OCI-LY7 (cell line): ENCODE results near the gene ATP1A2. TPM values are rescaled to one million over a fixed set of nuclear protein-coding genes. Genes with fewer than 3 reads are reported as not detected.

Experiments used
- BruUV-seq: library from RNA; stranded (reverse); fragments of 400-500 nt; replicated peaks from 2 replicates; lab custom pipeline; 2021; lab: Mats Ljungman, UMichigan
- CTCF ChIA-PET: fragments of 300-600 bp; sonication (Branson Sonifier 250); formaldehyde crosslinking; loops from one replicate; lab custom pipeline; 2022; ENCODE audit warnings: antibody characterized with exemption; ENCODE audit not compliant: unreplicated experiment; lab: Charles Lee
- POLR2A ChIA-PET: fragments of 300-600 bp; sonication (Branson Sonifier 250); formaldehyde crosslinking; loops from one replicate; lab custom pipeline; 2022; ENCODE audit warnings: antibody characterized with exemption; lab: Charles Lee
- DNase-seq: peaks from one replicate; pipeline ENCODE4 v3.0.0-alpha.2; 2015; ENCODE audit warnings: low spot score
- H2AFZ ChIP-seq: fragments of 200-600 bp; sonication (generic), shearing (Covaris generic); 2 replicates; pipeline ENCODE4 v1.6.1; 2014; ENCODE audit warnings: mild to moderate bottlenecking, antibody characterized with exemption, low read length, moderate library complexity
- H3K27ac ChIP-seq: fragments of 200-600 bp; sonication (generic); 2 replicates; pipeline ENCODE4 v1.5.1; 2014; ENCODE audit warnings: mixed run types, low read depth, mild to moderate bottlenecking, moderate library complexity, low read length, inconsistent platforms; ENCODE audit not compliant: poor library complexity, severe bottlenecking
- H3K36me3 ChIP-seq: fragments of 200-600 bp; sonication (generic); 2 replicates; pipeline ENCODE4 v1.6.1; 2014; ENCODE audit warnings: mild to moderate bottlenecking, antibody characterized with exemption, low read length, moderate library complexity, mixed read lengths; ENCODE audit not compliant: insufficient read depth
- H3K4me1 ChIP-seq: fragments of 200-600 bp; sonication (generic); 2 replicates; pipeline ENCODE4 v1.5.1; 2014; ENCODE audit warnings: mild to moderate bottlenecking, low read length; ENCODE audit not compliant: insufficient read depth, poor library complexity, severe bottlenecking
- H3K4me2 ChIP-seq: fragments of 200-600 bp; sonication (generic); 2 replicates; pipeline ENCODE4 v1.6.1; 2014; ENCODE audit warnings: mild to moderate bottlenecking, low read length
- H3K4me3 ChIP-seq: fragments of 200-600 bp; sonication (generic); 2 replicates; pipeline ENCODE4 v1.5.1; 2014; ENCODE audit warnings: mild to moderate bottlenecking, low read depth, low read length; ENCODE audit not compliant: poor library complexity, severe bottlenecking
- H3K79me2 ChIP-seq: fragments of 200-600 bp; sonication (generic); 2 replicates; pipeline ENCODE4 v1.6.1; 2016; ENCODE audit warnings: low read depth, mild to moderate bottlenecking, low read length, moderate library complexity, mixed read lengths; ENCODE audit not compliant: insufficient read depth
- H3K9me2 ChIP-seq: fragments of 200-600 bp; sonication (generic); 2 replicates; pipeline ENCODE4 v1.6.1; 2016; ENCODE audit warnings: mild to moderate bottlenecking, low read length, mixed read lengths; ENCODE audit not compliant: insufficient read depth
- H3K9me3 ChIP-seq: fragments of 200-600 bp; sonication (generic); 2 replicates; pipeline ENCODE4 v1.6.1; 2014; ENCODE audit warnings: mild to moderate bottlenecking, mixed run types, low read length, mixed read lengths
- H4K20me1 ChIP-seq: fragments of 200-600 bp; sonication (generic); 2 replicates; pipeline ENCODE4 v1.6.1; 2014; ENCODE audit warnings: mild to moderate bottlenecking, antibody characterized with exemption, low read length, moderate library complexity, mixed read lengths; ENCODE audit not compliant: insufficient read depth
- CTCF ChIP-seq: fragments of 200-600 bp; sonication (generic); conservative IDR thresholded peaks from 2 replicates; pipeline ENCODE4 v1.5.1; 2014; ENCODE audit warnings: mild to moderate bottlenecking, antibody characterized with exemption, low read length, moderate library complexity, mixed read lengths
- EZH2phosphoT487 ChIP-seq: fragments of 200-600 bp; sonication (generic); IDR thresholded peaks from 2 replicates; pipeline ENCODE4 v1.6.1; 2018; ENCODE audit warnings: low read depth, borderline replicate concordance, mild to moderate bottlenecking, mixed run types, antibody characterized with exemption, low read length, moderate library complexity, mixed read lengths
- intact Hi-C: fragments of 100-400 bp; cut with micrococcal nuclease; formaldehyde crosslinking; loops from one replicate; pipeline ENCODE4 v1.10.0; 2022; ENCODE audit not compliant: unreplicated experiment
- total RNA-seq, 2 experiments: library from RNA; depleted of rRNA in 1 of 2; stranded (reverse); fragments of >200 nt in 1 of 2; shearing (Covaris generic) in 1 of 2; gene quantifications; 2 replicates each; pipeline ENCODE4 v1.2.3, GENCODE V29; 2014 to 2022

ATP1A2 gene
- total RNA-seq, 2 experiments from 2014 or later, result not detected

- CTCF ChIA-PET, result no interaction called here
- no peak for DNase-seq
- no peaks in the 10 kb centered on the region for H3K9me2 ChIP-seq
- POLR2A ChIA-PET, result no interaction called here
- no peak overlapping the region for H3K4me3 ChIP-seq
- no peak overlapping the region for H3K27ac ChIP-seq
- no peak overlapping the region for H3K4me2 ChIP-seq
- H3K9me3 ChIP-seq, result no peaks in the 10 kb centered on the region
- intact Hi-C loops, result no loop called here
- no peaks in the 10 kb centered on the region for H3K4me1 ChIP-seq
- BruUV-seq, result no TSS peak
- H3K79me2 ChIP-seq, result no peaks in the 10 kb centered on the region
- H4K20me1 ChIP-seq, result no peaks in the 10 kb centered on the region
- H2AFZ ChIP-seq, result no peak overlapping the region
- H3K36me3 ChIP-seq, result no peaks in the 10 kb centered on the region
- no peak for TF ChIP-seq CTCF
- no peak for TF ChIP-seq EZH2phosphoT487
These were observed 63.2 kb downstream of the ATP1A2 start for GRCh38 chr1:160178731-160179130.

DNA sequence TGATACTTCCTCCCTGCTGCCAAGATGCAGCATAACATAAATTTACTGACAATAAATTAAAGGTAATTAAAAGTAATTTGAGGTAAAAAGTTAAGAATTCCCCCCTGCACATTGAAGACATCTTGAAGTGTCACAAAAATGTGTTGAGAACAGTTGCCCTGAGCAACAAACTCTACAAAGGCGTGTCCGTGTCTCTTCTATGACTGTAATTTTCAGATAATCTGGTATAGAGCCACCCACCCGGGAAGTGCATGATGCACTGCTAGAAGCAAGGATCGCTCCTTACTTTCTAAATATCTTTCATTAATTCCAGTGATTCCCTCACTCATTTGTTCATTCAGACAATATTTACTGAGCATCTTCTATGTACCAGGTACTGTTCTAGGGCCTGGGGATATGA is 63.8 kb downstream of the ATP1A2 start:
- no peak for DNase-seq
- no peaks in the 10 kb centered on the region for H3K36me3 ChIP-seq
- no peaks in the 10 kb centered on the region for H4K20me1 ChIP-seq
- H3K9me2 ChIP-seq, result no peaks in the 10 kb centered on the region
- H3K4me2 ChIP-seq, result no peak overlapping the region
- TF ChIP-seq EZH2phosphoT487, result no peak
- no peak for TF ChIP-seq CTCF
- intact Hi-C loops, result no loop called here
- no peaks in the 10 kb centered on the region for H3K79me2 ChIP-seq
- no peaks in the 10 kb centered on the region for H3K4me1 ChIP-seq
- H3K27ac ChIP-seq, result no peak overlapping the region
- ChIA-PET CTCF (no interaction called here), POLR2A (no interaction called here)
- no peaks in the 10 kb centered on the region for H3K9me3 ChIP-seq
- no TSS peak for BruUV-seq
- no peak overlapping the region for H3K4me3 ChIP-seq
- H2AFZ ChIP-seq, result no peak overlapping the region

DNA sequence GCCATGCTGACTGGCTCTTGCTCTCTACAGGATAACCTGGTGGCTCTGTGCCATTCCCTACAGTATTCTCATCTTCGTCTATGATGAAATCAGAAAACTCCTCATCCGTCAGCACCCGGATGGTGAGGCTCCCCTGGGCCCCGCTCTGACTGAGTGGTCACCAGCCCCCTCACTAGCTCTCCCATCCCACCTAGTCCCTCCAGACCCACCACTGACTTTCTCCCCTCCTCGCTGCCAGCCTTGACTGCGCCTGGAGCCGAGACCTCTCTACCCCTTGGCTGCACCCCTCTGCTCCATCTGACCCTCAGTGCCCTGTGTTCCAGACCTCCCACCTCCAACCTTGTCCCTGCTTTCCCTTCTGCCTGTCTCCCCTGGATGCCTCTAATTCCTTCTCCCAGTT is 70.7 kb downstream of the ATP1A2 start:
- H3K4me1 ChIP-seq, result no peaks in the 10 kb centered on the region
- H4K20me1 ChIP-seq, result no peaks in the 10 kb centered on the region
- no peak overlapping the region for H3K27ac ChIP-seq
- no peaks in the 10 kb centered on the region for H3K9me2 ChIP-seq
- TF ChIP-seq CTCF, result no peak
- no peak for TF ChIP-seq EZH2phosphoT487
- BruUV-seq, result no TSS peak
- no peak overlapping the region for H2AFZ ChIP-seq
- intact Hi-C loops, result no loop called here
- CTCF ChIA-PET, result no interaction called here
- H3K79me2 ChIP-seq, result no peaks in the 10 kb centered on the region
- no peaks in the 10 kb centered on the region for H3K36me3 ChIP-seq
- no peak for DNase-seq
- POLR2A ChIA-PET, result no interaction called here
- H3K4me2 ChIP-seq, result no peak overlapping the region
- no peak overlapping the region for H3K4me3 ChIP-seq
- no peaks in the 10 kb centered on the region for H3K9me3 ChIP-seq
